CD8-positive, alpha-beta memory T cell (primary cell): Measurements from ENCODE around the gene ZBTB5. TPM values are rescaled to one million over a fixed set of nuclear protein-coding genes. Genes with fewer than 3 reads are reported as not detected.

ENCODE experiments used
- CTCF ChIA-PET: fragments of 350-600 bp; sonication (Branson Sonifier 250); formaldehyde crosslinking; loops from one replicate; lab custom pipeline; 2021; ENCODE audit warnings: antibody characterized with exemption; lab: Charles Lee
- POLR2A ChIA-PET: fragments of 350-600 bp; sonication (Branson Sonifier 250); formaldehyde crosslinking; loops from one replicate; lab custom pipeline; 2021; ENCODE audit warnings: antibody characterized with exemption; lab: Charles Lee
- DNase-seq, 5 donors: peaks; one replicate each; pipeline versions ENCODE4 v3.0.0 to v3.0.0-alpha.2; 2020 to 2022; ENCODE audit warnings: mixed read lengths in 1 of 5
- H3K27ac ChIP-seq: one replicate; pipeline ENCODE4 v1.7.0; 2013; ENCODE audit warnings: low read depth, mild to moderate bottlenecking, low read length, moderate library complexity
- H3K27me3 ChIP-seq: 2 replicates; pipeline ENCODE4 v1.7.0; 2013; ENCODE audit warnings: low read length, mild to moderate bottlenecking; ENCODE audit not compliant: insufficient read depth, poor library complexity, severe bottlenecking
- H3K36me3 ChIP-seq: 2 replicates; pipeline ENCODE4 v1.7.0; 2013; ENCODE audit warnings: mild to moderate bottlenecking, low read length, moderate library complexity; ENCODE audit not compliant: insufficient read depth
- H3K4me1 ChIP-seq: 2 replicates; pipeline ENCODE4 v1.7.0; 2013; ENCODE audit warnings: mild to moderate bottlenecking, low read length, moderate library complexity; ENCODE audit not compliant: insufficient read depth
- H3K4me3 ChIP-seq: 2 replicates; pipeline ENCODE4 v1.7.0; 2013; ENCODE audit warnings: mild to moderate bottlenecking, low read length
- H3K9me3 ChIP-seq: 2 replicates; pipeline ENCODE4 v1.7.0; 2013; ENCODE audit warnings: mild to moderate bottlenecking, low read length
- H3K27ac Mint-ChIP-seq, 8 donors: one replicate each; pipeline ENCODE4 v1.8.0; 2020 to 2021; ENCODE audit warnings: mixed read lengths in 8 of 8, mild to moderate bottlenecking in 6 of 8, inconsistent platforms in 3 of 8, moderate library complexity in 3 of 8
- H3K27me3 Mint-ChIP-seq, 2 donors: one replicate each; pipeline ENCODE4 v1.8.0; 2020 to 2021; ENCODE audit warnings: mixed read lengths in 2 of 2, mild to moderate bottlenecking in 1 of 2, moderate library complexity in 1 of 2
- H3K36me3 Mint-ChIP-seq, 3 donors: one replicate each; pipeline ENCODE4 v1.8.0; 2020 to 2021; ENCODE audit warnings: mixed read lengths in 3 of 3, inconsistent platforms in 1 of 3, mild to moderate bottlenecking in 1 of 3
- H3K4me1 Mint-ChIP-seq, 3 donors: one replicate each; pipeline ENCODE4 v1.8.0; 2020 to 2021; ENCODE audit warnings: mixed read lengths in 3 of 3, inconsistent platforms in 1 of 3, mild to moderate bottlenecking in 1 of 3
- H3K4me3 Mint-ChIP-seq, 7 donors: one replicate each; pipeline ENCODE4 v1.8.0; 2020 to 2021; ENCODE audit warnings: mixed read lengths in 7 of 7, mild to moderate bottlenecking in 6 of 7, moderate library complexity in 4 of 7, inconsistent platforms in 2 of 7
- H3K9me3 Mint-ChIP-seq, 5 donors: one replicate each; pipeline ENCODE4 v1.8.0; 2020 to 2022; ENCODE audit warnings: mixed read lengths in 5 of 5, mild to moderate bottlenecking in 3 of 5, moderate library complexity in 2 of 5, inconsistent platforms in 1 of 5
- polyA plus RNA-seq: library from polyadenylated mRNA; unstranded; fragments of 300-500 nt; fragmentation: Illumina TruSeq; gene quantifications from one replicate; pipeline ENCODE4 v1.2.3, GENCODE V29; 2021
- total RNA-seq, 2 experiments: library from RNA; stranded (reverse); gene quantifications; one replicate each; pipeline ENCODE4 v1.2.3, GENCODE V29; 2021

Gene ZBTB5
- total and polyA plus RNA-seq, 3 experiments from 2014 or later: 0.81 to 7.9 (median 7.0) TPM

- CTCF ChIA-PET: interaction anchor here (1.4 kb wide), 1 partner anchor 15 kb away, joined by 3 read pairs; no protein-coding TSS in a partner anchor
Measured at GRCh38 chr9:37455884-37456647, 9.2 kb downstream of the ZBTB5 start.

GRCh38 chr9:37454238-37454637 lies 11.0 kb downstream of the ZBTB5 start:
- Mint-ChIP-seq H3K4me3 (no peak overlapping the region), H3K27ac (peak overlapping the region in 2 of 8 donors; percentile 7 to 30), H3K27me3 (no peaks in the 10 kb centered on the region), H3K36me3 (peaks cover 0 to 31% (median 10%) of the 10 kb centered on the region in 3 donors), H3K4me1 (peaks cover 32 to 64% (median 54%) of the 10 kb centered on the region in 3 donors), H3K9me3 (no peaks in the 10 kb centered on the region)
- H3K4me1 ChIP-seq: peaks cover 6% of the 10 kb centered on the region
- no peak overlapping the region for H3K4me3 ChIP-seq
- peaks cover 10% of the 10 kb centered on the region for H3K36me3 ChIP-seq
- ChIA-PET POLR2A (no interaction called here), CTCF (no interaction called here)
- no peak overlapping the region for H3K27ac ChIP-seq
- no peaks in the 10 kb centered on the region for H3K9me3 ChIP-seq
- DNase-seq: no peak
- no peaks in the 10 kb centered on the region for H3K27me3 ChIP-seq

More at GRCh38 chr9:37455884-37456647, 9.2 kb downstream of the ZBTB5 start:
- Mint-ChIP-seq H3K27me3 (no peaks in the 10 kb centered on the region), H3K27ac (peak overlapping the region in 2 of 8 donors; percentile 34 to 58), H3K9me3 (no peaks in the 10 kb centered on the region), H3K4me1 (peaks cover 32 to 63% (median 56%) of the 10 kb centered on the region in 3 donors), H3K36me3 (peaks cover 0 to 18% (median 6%) of the 10 kb centered on the region in 3 donors), H3K4me3 (no peak overlapping the region)
- Histone ChIP-seq H3K27me3 (no peaks in the 10 kb centered on the region), H3K4me1 (peaks cover 6% of the 10 kb centered on the region), H3K36me3 (no peaks in the 10 kb centered on the region), H3K27ac (no peak overlapping the region), H3K4me3 (no peak overlapping the region), H3K9me3 (no peaks in the 10 kb centered on the region)
- no peak for DNase-seq
- POLR2A ChIA-PET: no interaction called here

GRCh38 chr9:37453827-37454226 lies 11.4 kb downstream of the ZBTB5 start:
- Histone ChIP-seq H3K9me3 (no peaks in the 10 kb centered on the region), H3K27ac (no peak overlapping the region), H3K4me1 (peaks cover 6% of the 10 kb centered on the region), H3K27me3 (no peaks in the 10 kb centered on the region), H3K36me3 (peaks cover 10% of the 10 kb centered on the region), H3K4me3 (no peak overlapping the region)
- POLR2A ChIA-PET: no interaction called here
- CTCF ChIA-PET: no interaction called here
- Mint-ChIP-seq H3K27ac (peak overlapping the region in 1 of 8 donors; percentile 7), H3K9me3 (no peaks in the 10 kb centered on the region), H3K4me3 (no peak overlapping the region), H3K27me3 (no peaks in the 10 kb centered on the region), H3K36me3 (peaks cover 0 to 32% (median 10%) of the 10 kb centered on the region in 3 donors), H3K4me1 (peaks cover 32 to 64% (median 54%) of the 10 kb centered on the region in 3 donors)
- no peak for DNase-seq

- ChIA-PET POLR2A (no interaction called here), CTCF (no interaction called here)
- H3K4me1 ChIP-seq: peaks cover 6% of the 10 kb centered on the region
- Mint-ChIP-seq H3K27ac (peak overlapping the region in 3 of 8 donors; percentile 4 to 74 (median 6)), H3K9me3 (no peaks in the 10 kb centered on the region), H3K4me3 (no peak overlapping the region), H3K4me1 (peaks cover 29 to 66% (median 50%) of the 10 kb centered on the region in 3 donors), H3K36me3 (peaks cover 0 to 34% (median 7%) of the 10 kb centered on the region in 3 donors), H3K27me3 (no peaks in the 10 kb centered on the region)
- no peak for DNase-seq
- peaks cover 10% of the 10 kb centered on the region for H3K36me3 ChIP-seq
- no peak overlapping the region for H3K4me3 ChIP-seq
- H3K27me3 ChIP-seq: no peaks in the 10 kb centered on the region
- no peak overlapping the region for H3K27ac ChIP-seq
- H3K9me3 ChIP-seq: no peaks in the 10 kb centered on the region
Measured at GRCh38 chr9:37452611-37453010, 12.6 kb downstream of the ZBTB5 start.

GRCh38 chr9:37451628-37452027 lies 13.6 kb downstream of the ZBTB5 start:
- Mint-ChIP-seq H3K27ac (peak overlapping the region in 1 of 8 donors; percentile 17), H3K36me3 (peaks cover 0 to 35% (median 4%) of the 10 kb centered on the region in 3 donors), H3K4me3 (no peak overlapping the region), H3K27me3 (no peaks in the 10 kb centered on the region), H3K4me1 (peaks cover 26 to 67% (median 49%) of the 10 kb centered on the region in 3 donors), H3K9me3 (no peaks in the 10 kb centered on the region)
- peaks cover 6% of the 10 kb centered on the region for H3K4me1 ChIP-seq
- ChIA-PET POLR2A (no interaction called here), CTCF (no interaction called here)
- H3K27me3 ChIP-seq: no peaks in the 10 kb centered on the region
- no peaks in the 10 kb centered on the region for H3K9me3 ChIP-seq
- H3K27ac ChIP-seq: no peak overlapping the region
- H3K36me3 ChIP-seq: peaks cover 10% of the 10 kb centered on the region
- DNase-seq: no peak
- no peak overlapping the region for H3K4me3 ChIP-seq

GRCh38 chr9:37449862-37450632 lies 15.2 kb downstream of the ZBTB5 start:
- CTCF ChIA-PET: no interaction called here

GRCh38 chr9:37447111-37447510 lies 18.1 kb downstream of the ZBTB5 start:
- H3K4me3 ChIP-seq: no peak overlapping the region
- no peak overlapping the region for H3K4me3 Mint-ChIP-seq
- H3K36me3 Mint-ChIP-seq: peaks cover 0 to 48% (median 4%) of the 10 kb centered on the region in 3 donors
- no peak overlapping the region for H3K27ac ChIP-seq
- peaks cover 16% of the 10 kb centered on the region for H3K36me3 ChIP-seq
- no peaks in the 10 kb centered on the region for H3K9me3 Mint-ChIP-seq
- DNase-seq: no peak
- H3K27me3 Mint-ChIP-seq: peaks cover 0 to 1% of the 10 kb centered on the region in 2 donors
- no peaks in the 10 kb centered on the region for H3K27me3 ChIP-seq
- H3K27ac Mint-ChIP-seq: no peak overlapping the region
- no peaks in the 10 kb centered on the region for H3K9me3 ChIP-seq
- peaks cover 15 to 41% (median 21%) of the 10 kb centered on the region in 3 donors for H3K4me1 Mint-ChIP-seq
- ChIA-PET POLR2A (no interaction called here), CTCF (no interaction called here)
- H3K4me1 ChIP-seq: no peaks in the 10 kb centered on the region

More at GRCh38 chr9:37449862-37450632, 15.2 kb downstream of the ZBTB5 start:
- Mint-ChIP-seq H3K4me3 (no peak overlapping the region), H3K36me3 (peaks cover 0 to 31% (median 4%) of the 10 kb centered on the region in 3 donors), H3K9me3 (no peaks in the 10 kb centered on the region), H3K4me1 (peaks cover 21 to 61% (median 48%) of the 10 kb centered on the region in 3 donors), H3K27ac (no peak overlapping the region), H3K27me3 (peaks cover 0 to 1% of the 10 kb centered on the region in 2 donors)
- no peaks in the 10 kb centered on the region for H3K9me3 ChIP-seq
- H3K36me3 ChIP-seq: peaks cover 10% of the 10 kb centered on the region
- H3K4me1 ChIP-seq: peaks cover 6% of the 10 kb centered on the region
- DNase-seq: no peak
- H3K4me3 ChIP-seq: no peak overlapping the region
- POLR2A ChIA-PET: no interaction called here
- no peaks in the 10 kb centered on the region for H3K27me3 ChIP-seq
- H3K27ac ChIP-seq: no peak overlapping the region
